Stimulated activated CD8-positive, alpha-beta memory T cell treated with anti-CD3 and anti-CD28 coated beads, Interleukin-12 subunit alpha, Interleukin-12 subunit beta, amount 100 ng/mL, for 24 hours (primary cell): ENCODE results near the gene CATSPERD.

ENCODE experiments used
- DNase-seq: peaks from one replicate; pipeline ENCODE4 v3.0.0-alpha.2; 2020; ENCODE audit errors: extremely low read depth

Gene CATSPERD

GRCh38 chr19:5787409-5788182, 67.2 kb downstream of the CATSPERD start:
- no peak for DNase-seq

GRCh38 chr19:5788422-5788821, 68.0 kb downstream of the CATSPERD start:
- DNase-seq = no peak

GRCh38 chr19:5789351-5789761, 68.9 kb downstream of the CATSPERD start:
- DNase-seq = no peak

DNA sequence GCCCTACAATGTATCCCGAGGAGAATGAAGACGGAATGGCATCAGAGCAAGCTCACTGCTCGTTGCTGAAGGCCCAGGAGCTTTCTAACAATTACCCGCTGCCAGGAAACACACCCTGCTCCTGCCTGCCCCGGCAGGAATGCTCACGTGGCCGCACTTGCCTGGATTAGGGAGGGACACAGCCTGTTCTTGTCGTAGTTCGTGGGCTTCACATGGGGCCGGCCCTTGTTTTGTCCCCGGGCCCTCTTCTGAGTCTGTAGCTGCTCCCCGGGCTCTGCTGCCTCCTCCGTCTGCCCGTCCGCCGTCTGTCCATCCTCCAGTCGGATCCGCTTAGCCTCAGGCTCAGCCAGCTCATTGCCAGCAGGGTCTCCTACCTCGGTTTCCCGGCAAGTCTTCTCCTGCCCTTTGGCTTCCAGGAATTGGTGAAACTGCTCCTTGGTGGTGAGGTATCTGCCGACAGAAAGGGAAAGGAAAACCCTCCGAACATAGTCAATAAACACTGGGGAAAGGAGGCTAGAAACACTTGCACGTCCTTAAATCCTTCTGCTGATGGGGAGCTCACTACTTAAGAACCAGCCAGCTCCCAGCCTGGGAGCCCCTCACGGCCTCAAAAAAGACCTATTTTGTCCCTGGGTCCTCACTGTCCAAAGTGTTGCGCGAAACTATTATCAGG, 69.6 kb downstream of the CATSPERD start:
- no peak for DNase-seq

- DNase-seq = peak; percentile 91
Observed at GRCh38 chr19:5790559-5791520, 70.4 kb downstream of the CATSPERD start, which contains the start of gene DUS3L. Gene DUS3L, minus strand, starts transcription at chr19:5791163. Its CDS starts 22 bp downstream, at chr19:5791141.

DNA sequence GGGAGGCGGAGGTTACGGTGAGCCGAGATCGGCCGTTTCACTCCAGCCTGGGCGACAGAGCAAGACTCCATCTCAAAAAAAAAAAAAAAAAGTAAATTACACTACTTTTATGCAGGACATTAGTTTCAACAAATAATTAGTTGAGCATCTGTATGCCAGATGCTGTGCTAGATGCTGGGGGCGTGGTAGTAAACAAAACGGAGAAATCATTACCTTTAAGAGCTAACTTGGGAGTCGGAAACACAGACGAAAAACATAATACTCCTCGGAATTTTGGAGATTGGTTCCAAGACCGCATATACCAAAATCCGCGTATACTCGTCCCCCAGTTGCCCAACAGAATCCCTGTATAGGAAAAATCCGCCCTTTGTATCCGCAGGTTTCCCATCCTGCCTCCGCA, 71.8 kb downstream of the CATSPERD start:
- DNase-seq = no peak

DNA sequence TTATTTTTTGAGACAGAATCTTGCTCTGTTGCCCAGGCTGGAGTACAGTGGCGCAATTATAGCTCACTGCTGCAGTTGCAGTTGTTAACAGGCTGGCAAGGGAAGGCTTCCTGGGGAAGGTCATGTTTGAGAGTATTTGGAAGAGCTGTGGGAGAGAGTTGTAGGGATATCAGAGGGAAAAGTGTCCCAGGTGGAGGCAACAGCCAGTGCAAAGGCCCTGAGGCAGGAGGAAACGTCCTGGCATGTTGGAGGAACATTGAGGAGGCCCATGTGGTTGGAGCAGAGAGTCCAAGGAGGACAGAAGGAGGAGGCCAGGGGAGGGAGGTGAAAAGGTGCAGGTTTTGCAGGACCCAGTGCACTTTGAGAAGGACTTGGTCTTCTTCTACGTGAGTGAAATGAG, 72.8 kb downstream of the CATSPERD start:
- DNase-seq = no peak

DNA sequence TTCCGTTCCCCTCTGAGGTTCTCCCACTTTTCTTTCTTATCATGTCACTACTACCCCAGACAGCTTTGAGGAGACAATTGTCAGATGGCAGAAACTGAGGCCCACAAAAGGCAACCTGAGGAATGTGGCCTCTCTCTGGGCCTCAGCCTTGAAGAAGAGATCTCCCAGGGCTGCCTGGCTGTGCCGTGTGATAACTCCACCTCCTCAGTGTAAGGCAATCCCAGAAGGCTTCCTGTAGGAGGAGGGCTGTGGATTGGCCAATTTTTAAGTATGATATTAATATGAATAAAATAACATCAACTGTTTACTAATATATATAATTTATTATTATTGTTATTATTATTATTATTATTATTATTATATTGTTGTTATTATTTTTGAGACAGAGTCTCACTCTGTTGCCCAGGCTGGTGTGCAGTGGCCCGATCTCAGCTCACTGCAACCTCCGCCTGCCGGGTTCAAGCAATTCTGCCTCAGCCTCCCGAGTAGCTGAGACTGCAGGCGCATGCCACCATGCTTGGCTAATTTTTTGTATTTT, 75.0 kb downstream of the CATSPERD start:
- DNase-seq = no peak

- DNase-seq = no peak
Observed at GRCh38 chr19:5798244-5798643, 77.8 kb downstream of the CATSPERD start.

- DNase-seq = no peak
Observed at GRCh38 chr19:5799247-5800241, 79.1 kb downstream of the CATSPERD start.

DNA sequence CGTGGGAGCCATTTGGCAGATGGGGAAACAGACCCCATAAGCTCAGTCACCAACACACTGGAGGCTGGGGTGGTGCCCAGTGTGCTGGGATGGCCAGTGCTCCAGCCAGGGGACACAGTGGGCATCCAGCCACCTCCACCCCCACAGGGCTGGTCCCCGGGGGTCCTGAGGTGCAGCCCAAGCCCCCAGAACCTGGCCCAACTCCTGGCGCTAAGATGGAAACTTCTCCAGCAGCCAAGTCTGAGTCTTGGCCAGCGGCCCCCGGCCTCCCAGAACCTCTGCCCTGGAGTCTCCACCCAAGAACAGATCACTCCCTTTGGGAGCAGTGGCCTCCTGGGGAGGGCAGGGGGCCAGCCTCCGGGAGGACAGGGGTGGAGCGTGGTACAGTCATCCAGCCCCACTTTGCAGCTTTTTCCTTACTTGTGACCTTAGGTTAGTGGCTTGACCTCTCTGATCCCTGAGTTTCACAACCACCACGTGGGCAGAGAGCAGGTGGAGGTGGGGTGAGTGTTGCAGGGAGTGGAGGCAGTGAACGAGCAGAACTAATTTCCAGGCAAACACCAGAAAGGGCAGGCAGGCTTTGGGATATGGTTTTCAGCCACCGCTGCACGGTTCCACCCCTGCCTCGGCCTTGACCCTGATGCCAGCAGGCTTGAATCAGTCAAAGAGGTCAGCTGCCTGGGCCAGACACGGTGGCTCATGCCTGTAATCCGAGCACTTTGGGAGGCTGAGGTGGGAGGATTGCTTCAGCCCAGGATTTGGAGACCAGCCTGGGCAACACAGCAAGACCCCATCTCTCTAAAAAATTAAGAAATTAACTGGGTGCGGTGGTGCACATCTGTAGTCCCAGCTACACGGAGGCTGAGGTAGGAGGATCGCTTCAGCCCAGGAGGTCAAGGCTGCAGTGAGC, 80.2 kb downstream of the CATSPERD start:
- no peak for DNase-seq

DNA sequence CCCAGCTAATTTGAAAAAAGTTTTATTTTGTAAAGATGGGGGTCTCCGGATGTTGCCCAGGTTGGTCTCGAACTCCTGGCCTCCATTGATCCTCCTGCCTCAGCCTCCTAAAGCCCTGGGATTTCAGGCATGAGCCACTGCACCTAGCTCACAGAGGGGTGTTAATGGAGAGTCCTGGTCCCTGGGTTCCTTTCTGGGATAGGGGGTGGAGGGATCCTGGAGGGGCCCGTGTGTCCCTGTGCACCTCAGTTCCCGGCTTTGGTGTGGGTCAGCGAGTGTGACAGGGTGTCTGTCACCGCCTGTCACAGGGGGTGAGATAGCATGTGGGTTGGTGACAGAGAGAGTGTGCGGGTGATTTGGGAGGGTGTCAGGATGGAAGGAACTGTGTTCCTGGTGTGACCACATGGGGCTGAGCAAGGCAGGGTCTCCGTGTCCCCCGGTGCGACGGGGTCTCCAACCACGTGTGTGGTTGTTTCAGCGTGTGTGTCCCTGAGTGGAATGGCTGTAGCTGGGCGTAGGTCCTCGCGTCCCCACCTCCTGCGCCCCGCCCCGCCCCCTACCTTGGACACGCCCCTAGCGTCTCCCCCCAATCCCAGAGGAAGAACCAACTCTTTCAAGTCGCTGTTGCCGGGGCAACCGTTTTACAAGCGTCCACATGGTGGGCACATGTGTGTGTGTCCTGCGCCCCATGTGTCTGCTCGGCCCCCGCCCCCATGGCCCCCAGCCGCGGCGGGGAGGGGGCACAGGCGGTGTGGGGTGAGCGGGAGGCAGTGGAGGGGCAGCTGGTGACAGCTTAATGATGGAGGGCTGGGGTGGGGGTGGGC, 81.6 kb downstream of the CATSPERD start:
- no peak for DNase-seq

DNA sequence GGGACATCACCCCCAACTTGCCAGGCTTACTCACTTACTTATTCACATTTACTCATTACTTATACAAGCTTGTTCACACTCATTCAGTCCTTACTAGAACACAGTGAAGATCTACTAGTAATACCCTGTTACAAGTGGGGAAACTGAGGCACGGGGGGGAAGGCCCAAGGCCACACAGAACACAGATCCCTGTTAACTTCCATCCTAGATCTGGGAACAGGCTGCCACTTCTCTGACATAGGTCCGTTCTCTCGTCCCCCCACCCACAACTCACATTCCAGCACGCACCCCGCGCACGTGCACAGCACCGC, 83.0 kb downstream of the CATSPERD start:
- no peak for DNase-seq

DNA sequence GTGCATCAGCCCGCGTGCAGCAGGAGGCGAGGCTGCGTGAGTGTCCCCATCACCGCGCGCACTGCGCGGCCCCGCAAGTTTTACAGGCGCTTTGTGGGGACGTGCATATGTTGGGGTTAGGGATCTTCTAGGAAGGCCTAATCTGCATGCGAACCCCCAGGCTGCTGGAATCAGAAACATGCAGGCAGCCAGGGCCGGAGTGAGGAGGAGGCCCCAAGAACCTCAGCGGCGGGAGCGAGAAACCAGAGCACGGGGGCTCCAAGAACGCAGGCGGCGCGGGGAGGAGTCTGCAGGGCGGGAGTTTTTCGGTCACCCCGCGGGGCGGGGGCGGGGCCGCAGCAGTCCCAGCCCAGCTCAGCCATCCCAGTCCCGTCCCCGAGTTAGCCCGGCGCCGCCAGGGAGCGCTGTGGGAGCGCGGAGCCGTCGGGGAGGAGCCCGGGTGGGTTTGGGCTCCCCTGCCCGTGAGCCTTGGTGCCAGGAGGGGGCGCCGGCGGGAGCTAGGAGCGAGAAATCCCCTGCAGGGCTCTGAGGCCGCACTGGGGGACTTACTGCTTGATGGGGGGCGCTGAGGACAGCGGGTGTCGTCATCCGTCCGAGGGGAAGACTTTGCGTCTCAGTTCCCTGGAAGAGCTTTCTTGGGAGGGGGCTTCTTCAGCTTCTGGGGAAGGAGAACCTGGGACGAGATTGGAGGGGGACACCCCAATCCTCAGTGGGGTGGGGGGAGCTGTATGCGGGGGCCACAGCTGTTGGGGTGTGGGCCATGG, 83.5 kb downstream of the CATSPERD start:
- peak; percentile 78 for DNase-seq

GRCh38 chr19:5804516-5805461, 84.4 kb downstream of the CATSPERD start, which contains the start of gene NRTN:
Gene NRTN, plus strand, starts transcription at chr19:5805067. Its CDS starts 19,099 bp downstream, at chr19:5824166.
- no peak for DNase-seq

DNA sequence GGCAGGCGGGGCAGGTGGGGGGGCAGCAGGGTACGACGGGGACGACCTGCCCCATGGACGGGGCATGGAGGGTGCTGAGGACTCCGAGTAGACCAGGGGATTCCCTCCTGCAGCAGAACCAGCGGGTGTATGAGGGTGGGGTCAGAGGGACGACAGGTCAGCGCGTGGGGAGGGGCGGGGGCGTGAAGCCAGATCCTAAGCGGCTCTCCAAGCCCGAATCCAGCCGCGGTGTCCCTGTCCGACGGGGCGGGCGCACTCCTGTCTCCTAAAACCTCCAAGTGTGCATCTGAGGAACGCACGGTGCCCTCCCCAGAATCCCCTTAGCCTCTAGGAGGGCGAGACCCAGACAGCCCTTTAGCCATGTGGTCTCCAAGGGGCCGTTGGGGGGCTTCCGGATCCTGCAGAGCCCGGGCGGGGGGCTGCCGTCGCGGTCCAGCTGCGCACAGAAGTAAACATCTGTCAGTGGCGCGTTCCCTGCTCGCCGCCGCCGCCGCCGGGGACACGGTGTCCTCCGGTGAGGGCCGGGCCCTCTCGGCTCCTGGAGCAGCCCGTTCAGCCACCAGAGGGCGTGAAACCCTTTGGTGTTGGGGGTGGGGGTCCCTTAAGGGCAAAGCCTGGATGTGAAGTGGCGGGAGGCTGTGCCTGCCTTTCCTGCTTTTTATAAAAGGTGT, 85.2 kb downstream of the CATSPERD start:
- DNase-seq = no peak
